K562 (cell line): ENCODE measurements around the gene CNPPD1. TPM values are rescaled to one million over a fixed set of nuclear protein-coding genes. Genes with fewer than 3 reads are reported as not detected.
A peak's percentile ranks its signal among the peaks of the same experiment; 100 is the strongest.

Experiments
- CTCF ChIP-seq, 3 experiments: IDR thresholded peaks in 2 of 3; conservative IDR thresholded peaks in 1 of 3; 2 replicates each; pipeline ENCODE4 v1.5.1; 2011 to 2012; ENCODE audit warnings: low read length in 3 of 3, mild to moderate bottlenecking in 3 of 3, control low read depth in 2 of 3, improper control_type of control experiment in 1 of 3, inconsistent platforms in 1 of 3, low read depth in 1 of 3, mixed read lengths in 1 of 3, moderate library complexity in 1 of 3; ENCODE audit not compliant: insufficient read depth in 2 of 3
- JUND ChIP-seq, 2 experiments: IDR thresholded peaks; 2 replicates in 1 of 2; 3 replicates in 1 of 2; pipeline ENCODE4 v1.6.1; 2011; ENCODE audit warnings: borderline replicate concordance in 2 of 2, low read depth in 2 of 2, low read length in 2 of 2, improper control_type of control experiment in 1 of 2, missing biosample characterization in 1 of 2, missing genetic modification characterization in 1 of 2, missing genetic modification reagents in 1 of 2
- POLR2A ChIP-seq: fragments of 450-650 bp; conservative IDR thresholded peaks from 2 replicates; pipeline ENCODE4 v1.6.1; 2016
- RAD21 ChIP-seq, 2 experiments: fragments of 250-450 bp in 1 of 2; fragments of 450-650 bp in 1 of 2; sonication (Bioruptor Pico) in 1 of 2; formaldehyde crosslinking in 1 of 2; IDR thresholded peaks in 1 of 2; conservative IDR thresholded peaks in 1 of 2; 2 replicates each; pipeline versions ENCODE4 v1.4.0 to v1.8.0; 2020 to 2022; ENCODE audit warnings: mild to moderate bottlenecking in 2 of 2, moderate library complexity in 1 of 2
- SMC3 ChIP-seq: conservative IDR thresholded peaks from 2 replicates; pipeline ENCODE4 v1.6.1; 2011; ENCODE audit warnings: low read depth, low read length, improper control_type of control experiment; ENCODE audit not compliant: insufficient read depth
- VEZF1 ChIP-seq: fragments of 200-800 bp; sonication (Bioruptor generic); IDR thresholded peaks from 2 replicates; pipeline ENCODE4 v1.6.1; 2017; ENCODE audit warnings: missing genetic modification characterization, missing compliant biosample characterization
- polyA plus RNA-seq, 8 experiments: library from polyadenylated mRNA; depleted of rRNA in 4 of 8; stranded (reverse) in 5 of 8; unstranded in 3 of 8; fragments of >200 nt; fragmentation: Nextera tagmentation in 2 of 8; fragmentation: Illumina TruSeq in 1 of 8; extraction: Ambion mirVana in 2 of 8; extraction: Trizol in 1 of 8; gene quantifications; 2 replicates each; pipeline versions ENCODE4 v1.2.1 to v1.2.3, GENCODE V29; 2011 to 2014; ENCODE audit warnings: inconsistent platforms in 1 of 8, missing spikeins in 1 of 8
- total RNA-seq, 7 experiments: library from RNA; depleted of rRNA in 6 of 7; stranded (reverse); fragments of >200 nt in 6 of 7; fragmentation: Illumina TruSeq in 2 of 7; extraction: Trizol in 2 of 7; gene quantifications; 2 replicates each; pipeline versions ENCODE4 v1.2.1 to v1.2.3, GENCODE V29; 2011 to 2021; ENCODE audit warnings: low replicate concordance in 1 of 7
- TF ChIP-seq, protein P1 (sequence below): IDR thresholded peaks from 2 replicates; pipeline ENCODE4 v1.6.1; 2012; ENCODE audit warnings: low read depth, low read length, improper control_type of control experiment, borderline replicate concordance

Gene CNPPD1
- total and polyA plus RNA-seq, 9 of the 15 experiments (the other 6 are each of a cell fraction or from before 2014, with no cell fraction given), result 9.9 to 53.5 (median 27.0) TPM

GRCh38 chr2:219155054-219155644 lies 21.6 kb downstream of the CNPPD1 start (continued):
- TF ChIP-seq, protein P1, sequence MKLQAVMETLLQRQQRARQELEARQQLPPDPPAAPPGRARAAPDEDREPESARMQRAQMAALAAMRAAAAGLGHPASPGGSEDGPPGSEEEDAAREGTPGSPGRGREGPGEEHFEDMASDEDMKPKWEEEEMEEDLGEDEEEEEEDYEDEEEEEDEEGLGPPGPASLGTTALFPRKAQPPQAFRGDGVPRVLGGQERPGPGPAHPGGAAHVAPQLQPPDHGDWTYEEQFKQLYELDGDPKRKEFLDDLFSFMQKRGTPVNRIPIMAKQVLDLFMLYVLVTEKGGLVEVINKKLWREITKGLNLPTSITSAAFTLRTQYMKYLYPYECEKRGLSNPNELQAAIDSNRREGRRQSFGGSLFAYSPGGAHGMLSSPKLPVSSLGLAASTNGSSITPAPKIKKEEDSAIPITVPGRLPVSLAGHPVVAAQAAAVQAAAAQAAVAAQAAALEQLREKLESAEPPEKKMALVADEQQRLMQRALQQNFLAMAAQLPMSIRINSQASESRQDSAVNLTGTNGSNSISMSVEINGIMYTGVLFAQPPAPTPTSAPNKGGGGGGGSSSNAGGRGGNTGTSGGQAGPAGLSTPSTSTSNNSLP, result 0 out of 2 replicates have a peak, but pooled peaks have one; percentile 25
- TF ChIP-seq RAD21 (CRISPR knock-in tag; conservative IDR thresholded peaks at IDR 0.05 in 1 of 2, IDR thresholded peaks at IDR 0.05 in 1 of 2), result peak; percentile 80 to 84
- TF ChIP-seq VEZF1 (CRISPR knock-in tag), result no peak
- TF ChIP-seq SMC3, result peak; percentile 75
- peak; percentile 12; the same call in 1 of the 2 replicates for TF ChIP-seq JUND (IDR thresholded peaks at IDR 0.05; ENCODE audit: borderline replicate concordance, low read depth, low read length)
- no peak for TF ChIP-seq JUND (tag; IDR thresholded peaks at IDR 0.05; ENCODE audit: borderline replicate concordance, low read depth, low read length)
- TF ChIP-seq POLR2A, result no peak
- peak; percentile 37 to 67 (median 59); a peak in 4 of 6 replicates for TF ChIP-seq CTCF (IDR thresholded peaks at IDR 0.05 in 2 of 3, conservative IDR thresholded peaks at IDR 0.05 in 1 of 3; ENCODE audit: insufficient read depth in 2 of 3, low read depth in 1 of 3, low read length in 3 of 3)
- TF ChIP-seq, all 486 proteins: peak for 8
